Small intestine (tissue), 7 donors: Measurements from ENCODE around the gene ZNF614. TPM values are rescaled to one million over a fixed set of nuclear protein-coding genes. Genes with fewer than 3 reads are reported as not detected.

ENCODE experiments used
- DNase-seq, 2 donors: peaks; one replicate each; pipeline versions ENCODE4 v3.0.0 to v3.0.0-alpha.2; 2013
- FAIRE-seq: peaks from 2 replicates; lab custom pipeline; 2012; peaks lifted over from hg19 to GRCh38; lab: Jason Lieb, UNC
- H3K27ac ChIP-seq, 3 donors: one replicate each; pipeline ENCODE4 v1.5.1; 2013; ENCODE audit warnings: low read length in 2 of 3, mild to moderate bottlenecking in 2 of 3, control low read depth in 1 of 3, inconsistent platforms in 1 of 3, low read depth in 1 of 3, moderate library complexity in 1 of 3
- H3K27me3 ChIP-seq, 3 donors: one replicate each; pipeline ENCODE4 v1.6.1; 2013; ENCODE audit warnings: low read length in 3 of 3, inconsistent platforms in 1 of 3; ENCODE audit not compliant: control insufficient read depth in 3 of 3, insufficient read depth in 3 of 3
- H3K36me3 ChIP-seq, 3 donors: one replicate each; pipeline ENCODE4 v1.6.1; 2013; ENCODE audit warnings: low read length in 3 of 3, inconsistent platforms in 1 of 3, low read depth in 1 of 3, mild to moderate bottlenecking in 1 of 3, moderate library complexity in 1 of 3; ENCODE audit not compliant: control insufficient read depth in 3 of 3, insufficient read depth in 2 of 3
- H3K4me1 ChIP-seq, 3 donors: one replicate each; pipeline ENCODE4 v1.6.1; 2013; ENCODE audit warnings: low read length in 2 of 3, inconsistent platforms in 1 of 3, low read depth in 1 of 3, mild to moderate bottlenecking in 1 of 3, moderate library complexity in 1 of 3; ENCODE audit not compliant: control insufficient read depth in 3 of 3, insufficient read depth in 2 of 3
- H3K4me3 ChIP-seq, 3 donors: one replicate each; pipeline ENCODE4 v1.5.1; 2013; ENCODE audit warnings: low read length in 3 of 3, control low read depth in 1 of 3, inconsistent platforms in 1 of 3, low read depth in 1 of 3, mild to moderate bottlenecking in 1 of 3, moderate library complexity in 1 of 3
- H3K9me3 ChIP-seq, 2 donors: one replicate each; pipeline ENCODE4 v1.6.1; 2013; ENCODE audit warnings: low read depth in 1 of 2, low read length in 1 of 2; ENCODE audit not compliant: control insufficient read depth in 2 of 2, insufficient read depth in 1 of 2
- WGBS, 3 donors: extraction: QIAGEN DNeasy Blood & Tissue Kit; methylation state at CpG; one replicate each; pipeline ENCODE4 v1.1.7; 2013; 5-methylcytosine and 5-hydroxymethylcytosine counted together
- polyA plus RNA-seq, 4 donors: library from polyadenylated mRNA; stranded (reverse) in 3 of 4; unstranded in 1 of 4; fragments of 200-250 nt in 3 of 4; fragments of 120-200 nt in 1 of 4; gene quantifications; one replicate each; pipeline versions ENCODE4 v1.2.1 to v1.2.3, GENCODE V29; 2013
- donor health status: healthy with polysubstance abuse.
- donor health status: control.
- donor health status: control.
- donor health status: Bipolar disorder and iron deficiency.
- donor health status: healthy.

Gene ZNF614
- polyA plus RNA-seq, 4 donors, result 2.4 to 8.2 (median 2.7) TPM

DNA sequence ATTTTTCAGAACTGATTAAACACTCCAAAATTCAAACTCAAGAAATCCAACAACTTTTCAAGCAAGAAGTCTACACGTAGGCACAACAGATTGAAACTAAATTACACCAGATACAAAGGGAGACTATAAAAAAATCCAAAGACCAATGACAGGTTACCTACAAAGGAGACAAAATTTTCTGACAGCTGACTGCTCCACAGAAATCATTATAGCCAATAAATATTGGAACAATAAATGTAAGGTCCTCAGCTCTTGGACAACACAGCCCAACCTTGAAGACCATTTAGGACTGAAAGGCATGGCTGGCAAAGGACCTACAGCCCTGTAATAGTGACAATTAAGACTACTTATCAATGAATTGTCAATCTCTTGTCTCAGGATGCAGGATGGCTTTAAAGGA lies 57.5 kb downstream of the ZNF614 start:
- no peak overlapping the region for H3K4me3 ChIP-seq
- no peak for FAIRE-seq

DNA sequence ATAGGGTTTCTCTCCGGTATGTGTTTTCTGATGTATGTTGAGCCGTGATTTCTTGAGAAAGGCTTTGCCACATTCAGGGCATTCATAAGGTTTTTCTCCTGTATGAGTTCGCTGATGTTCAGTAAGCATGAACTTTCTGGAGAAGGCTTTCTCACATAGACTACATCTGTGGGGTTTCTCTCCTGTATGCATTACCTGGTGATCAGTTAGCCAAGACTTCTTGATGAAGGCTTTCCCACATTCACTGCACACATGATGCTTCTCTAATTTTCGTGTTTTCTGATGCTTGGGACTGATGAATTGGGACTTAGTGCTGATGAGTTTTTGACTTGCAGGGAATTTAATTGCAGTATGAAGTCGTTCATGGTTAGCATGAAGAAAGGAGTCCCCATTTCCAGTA lies 62.6 kb downstream of the ZNF614 start:
- no peaks in the 10 kb centered on the region for H3K27me3 ChIP-seq
- H3K9me3 ChIP-seq, result peaks cover 12 to 75% of the 10 kb centered on the region in 2 donors
- DNase-seq, result no peak
- no peaks in the 10 kb centered on the region for H3K4me1 ChIP-seq
- no peak overlapping the region for H3K4me3 ChIP-seq
- no peak overlapping the region for H3K27ac ChIP-seq
- no peak for FAIRE-seq
- 96 to 98% (median 98%) methylated on average over 5 of the region's 5 CpGs for WGBS, 3 donors
- peaks cover 28 to 55% (median 32%) of the 10 kb centered on the region in 3 donors for H3K36me3 ChIP-seq

More for the DNA sequence above, 57.5 kb downstream of the ZNF614 start:
- 97 to 100% (median 98%) methylated on average over 1 of the region's 1 CpG for WGBS, 3 donors
- no peaks in the 10 kb centered on the region for H3K27me3 ChIP-seq
- peaks cover 38 to 77% (median 45%) of the 10 kb centered on the region in 3 donors for H3K36me3 ChIP-seq
- no peak for DNase-seq
- H3K9me3 ChIP-seq, result peaks cover 17 to 81% of the 10 kb centered on the region in 2 donors
- H3K27ac ChIP-seq, result no peak overlapping the region
- no peaks in the 10 kb centered on the region for H3K4me1 ChIP-seq

Other genes with a start within 250 kb of the ZNF614 start
- 1 to 10 TPM in 3 of 4 donors, under 1 TPM in 1; 0.89 to 5.1 (median 3.8) TPM for gene FPR3, start 233.2 kb downstream of the ZNF614 start, polyA plus RNA-seq
- gene ZNF577, start 140.4 kb downstream of the ZNF614 start, polyA plus RNA-seq, result 10 to 100 TPM in 1 of 4 donors, 1 to 10 TPM in 3; 4.7 to 29.4 (median 8.0) TPM
- gene ZNF649, start 123.4 kb downstream of the ZNF614 start, polyA plus RNA-seq, result 10 to 100 TPM in 1 of 4 donors, 1 to 10 TPM in 3; 2.5 to 14.4 (median 4.5) TPM
- gene ZNF613, start 100.9 kb downstream of the ZNF614 start, polyA plus RNA-seq, result 1 to 10 TPM; 2.2 to 6.0 (median 4.3) TPM
- 10 to 100 TPM in 3 of 4 donors, 1 to 10 TPM in 1; 5.1 to 14.0 (median 11.4) TPM for gene ZNF350, start 41.5 kb downstream of the ZNF614 start, polyA plus RNA-seq
- 1 to 10 TPM; 1.9 to 8.6 (median 2.8) TPM for gene ZNF615, start 20.2 kb downstream of the ZNF614 start, polyA plus RNA-seq
- 10 to 100 TPM in 1 of 4 donors, 1 to 10 TPM in 3; 3.8 to 13.9 (median 6.4) TPM for gene ZNF432, start 20.5 kb upstream of the ZNF614 start, polyA plus RNA-seq
- gene ZNF841, start 67.4 kb upstream of the ZNF614 start, polyA plus RNA-seq, result 10 to 100 TPM in 1 of 4 donors, 1 to 10 TPM in 3; 4.1 to 24.7 (median 8.7) TPM
- 10 to 100 TPM in 1 of 4 donors, 1 to 10 TPM in 3; 1.1 to 11.6 (median 2.2) TPM for gene ZNF616, start 111.6 kb upstream of the ZNF614 start, polyA plus RNA-seq
- 10 to 100 TPM in 1 of 4 donors, 1 to 10 TPM in 3; 1.8 to 12.3 (median 3.4) TPM for gene ZNF836, start 143.2 kb upstream of the ZNF614 start, polyA plus RNA-seq
- 100 to 1,000 TPM; 131 to 228 (median 145) TPM for gene PPP2R1A, start 161.7 kb upstream of the ZNF614 start, polyA plus RNA-seq
- gene ZNF766, start 241.2 kb upstream of the ZNF614 start, polyA plus RNA-seq, result 10 to 100 TPM in 1 of 4 donors, 1 to 10 TPM in 3; 1.8 to 13.3 (median 3.1) TPM